Measurements from ENCODE around the gene PRKG2. TPM values are rescaled to one million over a fixed set of nuclear protein-coding genes. Genes with fewer than 3 reads are reported as not detected.

The PRKG2 gene
- total RNA-seq, 1 experiment from 2014 or later = 0.23 TPM

- peaks cover 11% of the 10 kb centered on the region for H3K4me1 Mint-ChIP-seq (ENCODE audit: insufficient read depth, unreplicated experiment)
- H3K27ac Mint-ChIP-seq (ENCODE audit: low read depth, unreplicated experiment) = no peak overlapping the region
- H3K27me3 Mint-ChIP-seq (ENCODE audit: insufficient read depth, unreplicated experiment) = no peaks in the 10 kb centered on the region
- no peak overlapping the region for H3K4me3 Mint-ChIP-seq (ENCODE audit: unreplicated experiment)
- POLR2A ChIA-PET = no interaction called here
- intact Hi-C loops (cut with micrococcal nuclease) = no loop called here
- CTCF ChIA-PET = interaction anchor here (0.7 kb wide), 1 partner anchor 1047 kb away, joined by 3 read pairs; no protein-coding TSS in a partner anchor
- H3K9me3 Mint-ChIP-seq (ENCODE audit: unreplicated experiment) = no peaks in the 10 kb centered on the region
- BruUV-seq (replicated peaks) = no TSS peak
- TF ChIP-seq CTCF (IDR thresholded peaks at IDR 0.05; ENCODE audit: unreplicated experiment) = no peak
- H3K36me3 Mint-ChIP-seq (ENCODE audit: insufficient read depth, unreplicated experiment) = no peaks in the 10 kb centered on the region
- DNase-seq (ENCODE audit: unreplicated experiment) = no peak
Observed at GRCh38 chr4:81118086-81118485, 96.9 kb downstream of the PRKG2 start.

- peak; percentile 6 for DNase-seq (ENCODE audit: unreplicated experiment)
- no TSS peak for BruUV-seq (replicated peaks)
- Mint-ChIP-seq H3K36me3 (ENCODE audit: insufficient read depth, unreplicated experiment) (no peaks in the 10 kb centered on the region), H3K27ac (ENCODE audit: low read depth, unreplicated experiment) (no peak overlapping the region), H3K4me1 (ENCODE audit: insufficient read depth, unreplicated experiment) (peaks cover 11% of the 10 kb centered on the region), H3K9me3 (ENCODE audit: unreplicated experiment) (no peaks in the 10 kb centered on the region), H3K4me3 (ENCODE audit: unreplicated experiment) (no peak overlapping the region), H3K27me3 (ENCODE audit: insufficient read depth, unreplicated experiment) (no peaks in the 10 kb centered on the region)
- intact Hi-C loops (cut with micrococcal nuclease) = no loop called here
- ChIA-PET CTCF (no interaction called here), POLR2A (no interaction called here)
- no peak for TF ChIP-seq CTCF (IDR thresholded peaks at IDR 0.05; ENCODE audit: unreplicated experiment)
Observed at GRCh38 chr4:81116566-81116965, 98.5 kb downstream of the PRKG2 start.

GRCh38 chr4:81113024-81113423, 102.0 kb downstream of the PRKG2 start:
- CTCF ChIA-PET = interaction anchor here (0.6 to 0.7 kb wide), 3 partner anchors 11 to 384 kb away, joined by 3 read pairs; no protein-coding TSS in a partner anchor
- TF ChIP-seq CTCF (IDR thresholded peaks at IDR 0.05; ENCODE audit: unreplicated experiment) = no peak
- Mint-ChIP-seq H3K4me1 (ENCODE audit: insufficient read depth, unreplicated experiment) (peaks cover 11% of the 10 kb centered on the region), H3K27me3 (ENCODE audit: insufficient read depth, unreplicated experiment) (no peaks in the 10 kb centered on the region), H3K4me3 (ENCODE audit: unreplicated experiment) (no peak overlapping the region), H3K9me3 (ENCODE audit: unreplicated experiment) (no peaks in the 10 kb centered on the region), H3K36me3 (ENCODE audit: insufficient read depth, unreplicated experiment) (no peaks in the 10 kb centered on the region), H3K27ac (ENCODE audit: low read depth, unreplicated experiment) (no peak overlapping the region)
- DNase-seq (ENCODE audit: unreplicated experiment) = no peak
- POLR2A ChIA-PET = interaction anchor here (0.5 kb wide), 1 partner anchor 22 kb away, joined by 4 read pairs; no protein-coding TSS in a partner anchor
- no TSS peak for BruUV-seq (replicated peaks)
- intact Hi-C loops (cut with micrococcal nuclease) = no loop called here

GRCh38 chr4:81109356-81109755, 105.7 kb downstream of the PRKG2 start:
- POLR2A ChIA-PET = no interaction called here

More at GRCh38 chr4:81109356-81109755, 105.7 kb downstream of the PRKG2 start:
- Mint-ChIP-seq H3K36me3 (ENCODE audit: insufficient read depth, unreplicated experiment) (no peaks in the 10 kb centered on the region), H3K27ac (ENCODE audit: low read depth, unreplicated experiment) (no peak overlapping the region), H3K4me3 (ENCODE audit: unreplicated experiment) (no peak overlapping the region), H3K4me1 (ENCODE audit: insufficient read depth, unreplicated experiment) (no peaks in the 10 kb centered on the region), H3K9me3 (ENCODE audit: unreplicated experiment) (peaks cover 8% of the 10 kb centered on the region), H3K27me3 (ENCODE audit: insufficient read depth, unreplicated experiment) (no peaks in the 10 kb centered on the region)
- CTCF ChIA-PET = interaction anchor here (0.8 to 1.5 kb wide), 2 partner anchors 39 to 242 kb away, joined by 4 read pairs; no protein-coding TSS in a partner anchor
- no peak for TF ChIP-seq CTCF (IDR thresholded peaks at IDR 0.05; ENCODE audit: unreplicated experiment)
- BruUV-seq (replicated peaks) = no TSS peak
- intact Hi-C loops (cut with micrococcal nuclease) = no loop called here
- no peak for DNase-seq (ENCODE audit: unreplicated experiment)
